ENCODE measurements around the gene FAM171A2.

FAM171A2 gene

GRCh38 chr17:44338702-44339101, 25.0 kb downstream of the FAM171A2 start:
- no peaks in the 10 kb centered on the region for H3K79me2 ChIP-seq (ENCODE audit: insufficient read depth, low read length)
- TF ChIP-seq CTCF (IDR thresholded peaks at IDR 0.05; ENCODE audit: low read length) (no peak), EZH2 (IDR thresholded peaks at IDR 0.05; ENCODE audit: borderline replicate concordance, low read length) (no peak)
- no peak overlapping the region for H2AFZ ChIP-seq (ENCODE audit: low read length)
- no peak overlapping the region for H3K27ac ChIP-seq (ENCODE audit: low read depth, low read length, poor library complexity, severe bottlenecking)
- H3K9me2 ChIP-seq (ENCODE audit: low read depth, low read length): no peaks in the 10 kb centered on the region
- no peak overlapping the region for H3K9ac ChIP-seq (ENCODE audit: low read length)
- no peak overlapping the region for H3K4me3 ChIP-seq (ENCODE audit: low read depth, low read length, poor library complexity, severe bottlenecking)
- no peaks in the 10 kb centered on the region for H3K27me3 ChIP-seq (ENCODE audit: insufficient read depth, low read length)
- H3K4me1 ChIP-seq (ENCODE audit: insufficient read depth, low read length, severe bottlenecking): peaks cover 12% of the 10 kb centered on the region
- H3K4me2 ChIP-seq (ENCODE audit: low read length): no peak overlapping the region
- no peaks in the 10 kb centered on the region for H3K36me3 ChIP-seq (ENCODE audit: insufficient read depth, low read length)
- H3F3A ChIP-seq (ENCODE audit: insufficient read depth, low read length): no peaks in the 10 kb centered on the region; the same call in 1 of the 2 replicates
- H4K20me1 ChIP-seq (ENCODE audit: insufficient read depth, low read length): no peaks in the 10 kb centered on the region
- H3K9me3 ChIP-seq (ENCODE audit: low read length): no peaks in the 10 kb centered on the region

- no peaks in the 10 kb centered on the region for H3K36me3 ChIP-seq (ENCODE audit: insufficient read depth, low read length)
- no peak overlapping the region for H3K4me3 ChIP-seq (ENCODE audit: low read depth, low read length, poor library complexity, severe bottlenecking)
- H3K4me1 ChIP-seq (ENCODE audit: insufficient read depth, low read length, severe bottlenecking): peaks cover 15% of the 10 kb centered on the region
- H4K20me1 ChIP-seq (ENCODE audit: insufficient read depth, low read length): no peaks in the 10 kb centered on the region
- no peak overlapping the region for H3K9ac ChIP-seq (ENCODE audit: low read length)
- H3K27ac ChIP-seq (ENCODE audit: low read depth, low read length, poor library complexity, severe bottlenecking): no peak overlapping the region
- H3K9me3 ChIP-seq (ENCODE audit: low read length): no peaks in the 10 kb centered on the region
- H3K27me3 ChIP-seq (ENCODE audit: insufficient read depth, low read length): no peaks in the 10 kb centered on the region
- no peaks in the 10 kb centered on the region for H3K9me2 ChIP-seq (ENCODE audit: low read depth, low read length)
- H2AFZ ChIP-seq (ENCODE audit: low read length): no peak overlapping the region
- TF ChIP-seq CTCF (IDR thresholded peaks at IDR 0.05; ENCODE audit: low read length): no peak
- TF ChIP-seq EZH2 (IDR thresholded peaks at IDR 0.05; ENCODE audit: borderline replicate concordance, low read length): no peak
- no peaks in the 10 kb centered on the region for H3F3A ChIP-seq (ENCODE audit: insufficient read depth, low read length)
- H3K4me2 ChIP-seq (ENCODE audit: low read length): no peak overlapping the region
- no peaks in the 10 kb centered on the region for H3K79me2 ChIP-seq (ENCODE audit: insufficient read depth, low read length)
These were observed 27.7 kb downstream of the FAM171A2 start for GRCh38 chr17:44335968-44336367.

GRCh38 chr17:44335564-44335963, 28.1 kb downstream of the FAM171A2 start:
- Histone ChIP-seq H3K9ac (ENCODE audit: low read length) (no peak overlapping the region), H3K27me3 (ENCODE audit: insufficient read depth, low read length) (no peaks in the 10 kb centered on the region), H3K4me3 (ENCODE audit: low read depth, low read length, poor library complexity, severe bottlenecking) (no peak overlapping the region), H4K20me1 (ENCODE audit: insufficient read depth, low read length) (no peaks in the 10 kb centered on the region), H3K4me2 (ENCODE audit: low read length) (peak overlapping the region; percentile 22; the same call in 1 of the 2 replicates), H3K9me3 (ENCODE audit: low read length) (no peaks in the 10 kb centered on the region), H3K4me1 (ENCODE audit: insufficient read depth, low read length, severe bottlenecking) (peaks cover 18% of the 10 kb centered on the region), H3K79me2 (ENCODE audit: insufficient read depth, low read length) (no peaks in the 10 kb centered on the region), H3K27ac (ENCODE audit: low read depth, low read length, poor library complexity, severe bottlenecking) (no peak overlapping the region), H3K36me3 (ENCODE audit: insufficient read depth, low read length) (no peaks in the 10 kb centered on the region), H3K9me2 (ENCODE audit: low read depth, low read length) (no peaks in the 10 kb centered on the region), H3F3A (ENCODE audit: insufficient read depth, low read length) (no peaks in the 10 kb centered on the region), H2AFZ (ENCODE audit: low read length) (no peak overlapping the region)
- TF ChIP-seq EZH2 (IDR thresholded peaks at IDR 0.05; ENCODE audit: borderline replicate concordance, low read length): no peak
- TF ChIP-seq CTCF (IDR thresholded peaks at IDR 0.05; ENCODE audit: low read length): no peak
